WERI-Rb-1 (cell line): Measurements from ENCODE around the gene LNPEP.

ENCODE experiments used
- DNase-seq: peaks from one replicate; pipeline ENCODE4 v3.0.0-alpha.2; 2020
- H3K27ac ChIP-seq: fragments of 250-450 bp; sonication (Bioruptor Pico); 2 replicates; pipeline ENCODE4 v1.5.1; 2020; ENCODE audit warnings: mild to moderate bottlenecking, moderate library complexity
- H3K27me3 ChIP-seq: fragments of 250-450 bp; sonication (Bioruptor Pico); 2 replicates; pipeline ENCODE4 v1.5.1; 2021; ENCODE audit warnings: mild to moderate bottlenecking, low read depth, moderate library complexity; ENCODE audit not compliant: insufficient read depth, severe bottlenecking
- H3K36me3 ChIP-seq: fragments of 250-450 bp; sonication (Bioruptor Pico); 2 replicates; pipeline ENCODE4 v1.5.1; 2020; ENCODE audit warnings: mild to moderate bottlenecking, moderate library complexity
- H3K4me3 ChIP-seq: 2 replicates; pipeline ENCODE4 v1.5.1; 2011; ENCODE audit warnings: low read depth, mild to moderate bottlenecking, control low read depth, low read length
- H3K9me3 ChIP-seq: fragments of 250-450 bp; sonication (Bioruptor Pico); 2 replicates; pipeline ENCODE4 v1.5.1; 2021; ENCODE audit warnings: mild to moderate bottlenecking, moderate library complexity; ENCODE audit not compliant: severe bottlenecking
- TF ChIP-seq, protein P1 (sequence below): IDR thresholded peaks from 2 replicates; pipeline ENCODE4 v1.5.1; 2011; ENCODE audit warnings: low read depth, mild to moderate bottlenecking, control low read depth, inconsistent platforms, low read length

The LNPEP gene

GRCh38 chr5:96963267-96963666, 27.4 kb downstream of the LNPEP start:
- peak; percentile 23 for DNase-seq

GRCh38 chr5:96966801-96967200, 30.9 kb downstream of the LNPEP start:
- H3K27me3 ChIP-seq: no peaks in the 10 kb centered on the region
- no peaks in the 10 kb centered on the region for H3K9me3 ChIP-seq
- no peaks in the 10 kb centered on the region for H3K36me3 ChIP-seq
- H3K27ac ChIP-seq: no peak overlapping the region
- no peak for DNase-seq
- TF ChIP-seq, protein P1, sequence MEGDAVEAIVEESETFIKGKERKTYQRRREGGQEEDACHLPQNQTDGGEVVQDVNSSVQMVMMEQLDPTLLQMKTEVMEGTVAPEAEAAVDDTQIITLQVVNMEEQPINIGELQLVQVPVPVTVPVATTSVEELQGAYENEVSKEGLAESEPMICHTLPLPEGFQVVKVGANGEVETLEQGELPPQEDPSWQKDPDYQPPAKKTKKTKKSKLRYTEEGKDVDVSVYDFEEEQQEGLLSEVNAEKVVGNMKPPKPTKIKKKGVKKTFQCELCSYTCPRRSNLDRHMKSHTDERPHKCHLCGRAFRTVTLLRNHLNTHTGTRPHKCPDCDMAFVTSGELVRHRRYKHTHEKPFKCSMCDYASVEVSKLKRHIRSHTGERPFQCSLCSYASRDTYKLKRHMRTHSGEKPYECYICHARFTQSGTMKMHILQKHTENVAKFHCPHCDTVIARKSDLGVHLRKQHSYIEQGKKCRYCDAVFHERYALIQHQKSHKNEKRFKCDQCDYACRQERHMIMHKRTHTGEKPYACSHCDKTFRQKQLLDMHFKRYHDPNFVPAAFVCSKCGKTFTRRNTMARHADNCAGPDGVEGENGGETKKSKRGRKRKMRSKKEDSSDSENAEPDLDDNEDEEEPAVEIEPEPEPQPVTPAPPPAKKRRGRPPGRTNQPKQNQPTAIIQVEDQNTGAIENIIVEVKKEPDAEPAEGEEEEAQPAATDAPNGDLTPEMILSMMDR: no peak
- H3K4me3 ChIP-seq: no peak overlapping the region

More at GRCh38 chr5:96963267-96963666, 27.4 kb downstream of the LNPEP start:
- TF ChIP-seq, protein P1: no peak
- no peak overlapping the region for H3K4me3 ChIP-seq
- no peak overlapping the region for H3K27ac ChIP-seq
- H3K27me3 ChIP-seq: no peaks in the 10 kb centered on the region
- no peaks in the 10 kb centered on the region for H3K36me3 ChIP-seq
- peaks cover 2% of the 10 kb centered on the region for H3K9me3 ChIP-seq

- Histone ChIP-seq H3K36me3 (no peaks in the 10 kb centered on the region), H3K9me3 (no peaks in the 10 kb centered on the region), H3K27ac (no peak overlapping the region), H3K4me3 (no peak overlapping the region), H3K27me3 (no peaks in the 10 kb centered on the region)
- TF ChIP-seq, protein P1: no peak
- no peak for DNase-seq
These were observed 31.5 kb downstream of the LNPEP start for GRCh38 chr5:96967400-96967799.

GRCh38 chr5:96968074-96968473, 32.2 kb downstream of the LNPEP start:
- DNase-seq: no peak
- Histone ChIP-seq H3K36me3 (no peaks in the 10 kb centered on the region), H3K27ac (no peak overlapping the region), H3K27me3 (no peaks in the 10 kb centered on the region), H3K4me3 (no peak overlapping the region), H3K9me3 (no peaks in the 10 kb centered on the region)
- TF ChIP-seq, protein P1: no peak

DNA sequence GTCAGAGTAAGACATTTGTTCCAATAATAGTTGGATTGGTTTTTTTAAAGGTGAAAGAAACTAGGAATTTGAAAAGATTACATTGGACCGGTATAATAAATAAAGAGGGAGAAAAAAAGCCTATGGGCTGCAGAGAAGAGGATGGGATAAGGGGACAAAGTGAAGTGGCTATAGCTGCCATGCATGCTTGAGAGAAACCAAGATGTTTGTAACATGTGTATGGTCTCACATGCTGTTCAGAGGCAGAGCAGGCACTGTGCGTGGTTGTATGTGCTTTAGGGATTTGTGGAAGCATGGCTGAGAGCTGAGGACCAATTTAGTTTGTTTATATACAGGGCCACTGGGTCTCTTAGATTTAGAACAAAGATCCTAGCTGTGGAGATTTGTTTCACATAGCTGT, 32.7 kb downstream of the LNPEP start:
- no peak overlapping the region for H3K4me3 ChIP-seq
- no peaks in the 10 kb centered on the region for H3K36me3 ChIP-seq
- no peak overlapping the region for H3K27ac ChIP-seq
- H3K27me3 ChIP-seq: no peaks in the 10 kb centered on the region
- H3K9me3 ChIP-seq: no peaks in the 10 kb centered on the region
- DNase-seq: peak; percentile 18
- TF ChIP-seq, protein P1: no peak

DNA sequence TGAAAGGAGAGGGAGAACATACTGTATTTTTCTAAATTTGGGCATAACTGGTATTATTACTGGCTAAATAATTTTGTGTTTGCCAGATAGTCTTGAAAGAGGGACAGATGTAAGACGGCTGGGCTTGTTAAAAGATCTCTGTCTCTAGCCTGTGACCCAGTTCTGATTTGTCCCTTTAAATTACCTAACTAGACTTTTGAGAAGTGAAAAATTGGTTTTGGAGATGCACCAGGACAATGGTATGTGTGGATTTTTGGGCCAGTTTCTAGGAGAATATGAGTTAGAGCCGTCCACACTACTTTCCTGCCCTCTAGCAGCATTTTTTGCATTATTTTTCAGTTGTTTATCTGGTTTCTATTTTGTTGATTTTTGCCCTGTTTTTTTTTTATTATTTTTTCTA, 33.5 kb downstream of the LNPEP start:
- Histone ChIP-seq H3K27ac (no peak overlapping the region), H3K27me3 (no peaks in the 10 kb centered on the region), H3K36me3 (no peaks in the 10 kb centered on the region), H3K9me3 (no peaks in the 10 kb centered on the region), H3K4me3 (no peak overlapping the region)
- no peak for DNase-seq
- TF ChIP-seq, protein P1: no peak
